Fibroblast of villous mesenchyme (primary cell): Measurements from ENCODE around the gene CLTC. TPM values are rescaled to one million over a fixed set of nuclear protein-coding genes. Genes with fewer than 3 reads are reported as not detected.

Source experiments
- DNase-seq: peaks from one replicate; pipeline ENCODE4 v3.0.0-alpha.2; 2010; ENCODE audit warnings: low read depth
- H3K4me3 ChIP-seq: 2 replicates; pipeline ENCODE4 v1.5.1; 2011; ENCODE audit warnings: low read depth, mild to moderate bottlenecking, low read length
- CTCF ChIP-seq: IDR thresholded peaks from 2 replicates; pipeline ENCODE4 v1.5.1; 2012; ENCODE audit warnings: low read depth, mild to moderate bottlenecking, low read length; ENCODE audit not compliant: insufficient read depth
- total RNA-seq: library from RNA; depleted of rRNA; stranded (reverse); fragments of >200 nt; gene quantifications from 2 replicates; pipeline ENCODE4 v1.2.3, GENCODE V29; 2012

CLTC gene
- total RNA-seq, 1 donor = 613 TPM

GRCh38 chr17:59716427-59716826 is 96.7 kb downstream of the CLTC start:
- no peak overlapping the region for H3K4me3 ChIP-seq
- DNase-seq = no peak
- TF ChIP-seq CTCF = no peak

- TF ChIP-seq CTCF = no peak
- no peak overlapping the region for H3K4me3 ChIP-seq
- no peak for DNase-seq
Observed at GRCh38 chr17:59719526-59719925, 99.8 kb downstream of the CLTC start.

- TF ChIP-seq CTCF = no peak
- H3K4me3 ChIP-seq = no peak overlapping the region
- no peak for DNase-seq
Observed at GRCh38 chr17:59722623-59723022, 102.9 kb downstream of the CLTC start.

GRCh38 chr17:59723041-59723440 is 103.3 kb downstream of the CLTC start:
- no peak for DNase-seq
- no peak for TF ChIP-seq CTCF
- no peak overlapping the region for H3K4me3 ChIP-seq

- DNase-seq = no peak
- H3K4me3 ChIP-seq = no peak overlapping the region
- TF ChIP-seq CTCF = no peak
Observed at GRCh38 chr17:59723607-59724006, 103.9 kb downstream of the CLTC start.

- TF ChIP-seq CTCF = no peak
- peak; percentile 79 for DNase-seq
- no peak overlapping the region for H3K4me3 ChIP-seq
Observed at GRCh38 chr17:59725691-59726090, 106.0 kb downstream of the CLTC start.

- no peak for TF ChIP-seq CTCF
- no peak for DNase-seq
- H3K4me3 ChIP-seq = no peak overlapping the region
Observed at GRCh38 chr17:59727817-59728533, 108.3 kb downstream of the CLTC start.
